ENCODE results near the gene DIP2C. TPM values are rescaled to one million over a fixed set of nuclear protein-coding genes. Genes with fewer than 3 reads are reported as not detected.

Gene DIP2C
- total RNA-seq, 1 donor from 2014 or later, result 31.9 TPM

- no peak for DNase-seq (ENCODE audit: low read depth)
Measured at GRCh38 chr10:421170-421569, 268.3 kb downstream of the DIP2C start.

GRCh38 chr10:420154-421121, 269.0 kb downstream of the DIP2C start:
- no peak for DNase-seq (ENCODE audit: low read depth)

- no peak for DNase-seq (ENCODE audit: low read depth)
Measured at GRCh38 chr10:418894-419293, 270.6 kb downstream of the DIP2C start.

GRCh38 chr10:418226-418625, 271.2 kb downstream of the DIP2C start:
- peak; percentile 30 for DNase-seq (ENCODE audit: low read depth)

GRCh38 chr10:416091-416515, 273.4 kb downstream of the DIP2C start:
- DNase-seq (ENCODE audit: low read depth), result peak; percentile 27

- DNase-seq (ENCODE audit: low read depth), result no peak
Measured at GRCh38 chr10:413662-414071, 275.8 kb downstream of the DIP2C start.

GRCh38 chr10:412109-412508, 277.4 kb downstream of the DIP2C start:
- DNase-seq (ENCODE audit: low read depth), result peak; percentile 86

- DNase-seq (ENCODE audit: low read depth), result no peak
Measured at GRCh38 chr10:411603-412002, 277.9 kb downstream of the DIP2C start.

GRCh38 chr10:409408-410040, 279.9 kb downstream of the DIP2C start:
- DNase-seq (ENCODE audit: low read depth), result no peak

GRCh38 chr10:408236-408635, 281.2 kb downstream of the DIP2C start:
- no peak for DNase-seq (ENCODE audit: low read depth)

- DNase-seq (ENCODE audit: low read depth), result no peak
Measured at GRCh38 chr10:406976-407375, 282.5 kb downstream of the DIP2C start.

- no peak for DNase-seq (ENCODE audit: low read depth)
Measured at GRCh38 chr10:405648-406047, 283.8 kb downstream of the DIP2C start.

- DNase-seq (ENCODE audit: low read depth), result peak; percentile 7
Measured at GRCh38 chr10:404991-405390, 284.5 kb downstream of the DIP2C start.

GRCh38 chr10:404346-404745, 285.1 kb downstream of the DIP2C start:
- peak; percentile 3 for DNase-seq (ENCODE audit: low read depth)

GRCh38 chr10:398954-399353, 290.5 kb downstream of the DIP2C start:
- no peak for DNase-seq (ENCODE audit: low read depth)

GRCh38 chr10:397321-398068, 292.0 kb downstream of the DIP2C start:
- DNase-seq (ENCODE audit: low read depth), result no peak

GRCh38 chr10:396535-397220, 292.8 kb downstream of the DIP2C start:
- peak; percentile 72 for DNase-seq (ENCODE audit: low read depth)

- DNase-seq (ENCODE audit: low read depth), result no peak
Measured at GRCh38 chr10:396107-396506, 293.4 kb downstream of the DIP2C start.

GRCh38 chr10:395665-396064, 293.8 kb downstream of the DIP2C start:
- no peak for DNase-seq (ENCODE audit: low read depth)

GRCh38 chr10:394439-395101, 294.9 kb downstream of the DIP2C start:
- DNase-seq (ENCODE audit: low read depth), result peak; percentile 44

Data from myocyte (in vitro differentiated cells).